ENCODE measurements around the gene UCN. TPM values are rescaled to one million over a fixed set of nuclear protein-coding genes. Genes with fewer than 3 reads are reported as not detected.

UCN gene
- total RNA-seq, 1 experiment from 2014 or later, result 1.5 TPM

DNA sequence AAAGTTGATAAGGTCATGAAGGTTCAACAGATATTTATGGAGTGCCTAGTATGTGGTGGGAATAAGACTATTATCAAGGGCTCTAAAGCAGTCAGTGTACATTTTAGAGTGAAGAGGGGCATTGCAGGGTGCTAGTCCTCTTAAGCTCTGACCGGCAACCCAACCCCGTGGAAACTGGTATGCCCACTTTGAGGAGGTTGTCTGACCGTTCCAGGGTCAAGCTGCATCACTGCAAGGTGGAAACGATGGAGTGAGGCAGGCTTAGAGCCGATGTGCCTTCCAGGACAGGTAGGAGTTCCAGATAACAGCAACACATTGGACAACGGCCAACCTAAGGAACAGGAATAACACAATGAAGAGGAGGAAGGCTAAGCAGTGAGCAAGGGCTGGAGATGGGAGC is 1.4 kb upstream of the UCN start:
- Histone ChIP-seq H3K23me2 (ENCODE audit: insufficient read length, low read depth, low read length, poor library complexity, severe bottlenecking) (peaks cover 9% of the 10 kb centered on the region), H2BK20ac (ENCODE audit: low read depth, low read length, poor library complexity, severe bottlenecking) (no peak overlapping the region), H4K8ac (replicated peaks; ENCODE audit: insufficient read length, low read depth, low read length) (no peak overlapping the region), H3K4me2 (ENCODE audit: insufficient read depth, insufficient read length, low read length) (no peak overlapping the region), H3K79me2 (ENCODE audit: insufficient read depth, low read length) (no peaks in the 10 kb centered on the region), H2BK12ac (ENCODE audit: insufficient read length, low read depth, low read length) (no peak overlapping the region), H2AFZ (ENCODE audit: low read length) (no peak overlapping the region), H3K9me3 (ENCODE audit: control insufficient read depth, low read depth, low read length) (no peaks in the 10 kb centered on the region), H3K14ac (ENCODE audit: insufficient read depth, low read length) (no peak overlapping the region), H3K79me1 (ENCODE audit: insufficient read depth, low read depth, low read length, poor library complexity, severe bottlenecking) (no peaks in the 10 kb centered on the region), H3K23ac (ENCODE audit: insufficient read length, low read depth, low read length) (no peak overlapping the region), H2BK5ac (ENCODE audit: insufficient read length, low read length) (no peak overlapping the region), H3K9ac (ENCODE audit: extremely low read depth, insufficient read length, low read length) (no peak overlapping the region), H3K4ac (ENCODE audit: low read depth, low read length) (no peak overlapping the region), H3T11ph (ENCODE audit: low read length) (no peak overlapping the region), H3K4me1 (ENCODE audit: insufficient read depth, low read length) (no peaks in the 10 kb centered on the region), H3K18ac (ENCODE audit: insufficient read length, low read depth, low read length) (no peak overlapping the region), H3K27ac (ENCODE audit: insufficient read length, low read depth, low read length) (no peak overlapping the region), H3K56ac (ENCODE audit: insufficient read length, low read depth, low read length) (no peak overlapping the region), H3K27me3 (ENCODE audit: insufficient read depth, low read length) (peaks cover 21% of the 10 kb centered on the region), H2AK5ac (ENCODE audit: insufficient read length, low read length) (no peak overlapping the region), H2BK120ac (ENCODE audit: low read depth, low read length, poor library complexity, severe bottlenecking) (no peak overlapping the region), H4K5ac (ENCODE audit: insufficient read length, low read depth, low read length) (no peak overlapping the region), H4K91ac (ENCODE audit: insufficient read length, low read depth, low read length) (no peak overlapping the region), H2BK15ac (ENCODE audit: low read depth, low read length) (no peak overlapping the region), H4K20me1 (ENCODE audit: control insufficient read depth, insufficient read depth, insufficient read length) (no peaks in the 10 kb centered on the region)
- TF ChIP-seq, protein P1, sequence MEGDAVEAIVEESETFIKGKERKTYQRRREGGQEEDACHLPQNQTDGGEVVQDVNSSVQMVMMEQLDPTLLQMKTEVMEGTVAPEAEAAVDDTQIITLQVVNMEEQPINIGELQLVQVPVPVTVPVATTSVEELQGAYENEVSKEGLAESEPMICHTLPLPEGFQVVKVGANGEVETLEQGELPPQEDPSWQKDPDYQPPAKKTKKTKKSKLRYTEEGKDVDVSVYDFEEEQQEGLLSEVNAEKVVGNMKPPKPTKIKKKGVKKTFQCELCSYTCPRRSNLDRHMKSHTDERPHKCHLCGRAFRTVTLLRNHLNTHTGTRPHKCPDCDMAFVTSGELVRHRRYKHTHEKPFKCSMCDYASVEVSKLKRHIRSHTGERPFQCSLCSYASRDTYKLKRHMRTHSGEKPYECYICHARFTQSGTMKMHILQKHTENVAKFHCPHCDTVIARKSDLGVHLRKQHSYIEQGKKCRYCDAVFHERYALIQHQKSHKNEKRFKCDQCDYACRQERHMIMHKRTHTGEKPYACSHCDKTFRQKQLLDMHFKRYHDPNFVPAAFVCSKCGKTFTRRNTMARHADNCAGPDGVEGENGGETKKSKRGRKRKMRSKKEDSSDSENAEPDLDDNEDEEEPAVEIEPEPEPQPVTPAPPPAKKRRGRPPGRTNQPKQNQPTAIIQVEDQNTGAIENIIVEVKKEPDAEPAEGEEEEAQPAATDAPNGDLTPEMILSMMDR (conservative IDR thresholded peaks at IDR 0.05), result no peak
- no peak for DNase-seq
- Mint-ChIP-seq H3K27ac (no peak overlapping the region), H3K9me3 (no peaks in the 10 kb centered on the region), H3K36me3 (ENCODE audit: insufficient read depth in 1 of 3, low read depth in 3 of 3) (peaks cover 8 to 12% (median 10%) of the 10 kb centered on the region in 3 experiments; a peak in 6 of 7 replicates), H3K27me3 (ENCODE audit: low read depth) (peaks cover 48% of the 10 kb centered on the region), H3K4me3 (no peak overlapping the region), H3K4me1 (peaks cover 3 to 5% of the 10 kb centered on the region in 2 experiments; a peak in 3 of 4 replicates)
- WGBS (ENCODE audit: extremely low coverage, insufficient read length, low lambda C conversion rate), result no CpG with 5 or more reads among the region's 6 CpGs

Data from H9 (cell line).